Loucy (cell line): Measurements from ENCODE around the gene ZFAND3.

Source experiments
- EZH2phosphoT487 ChIP-seq: fragments of 200-600 bp; IDR thresholded peaks from 2 replicates; pipeline ENCODE4 v1.6.1; 2018; ENCODE audit warnings: antibody characterized with exemption, mild to moderate bottlenecking, moderate library complexity, borderline replicate concordance
- TF ChIP-seq, protein P1 (sequence below): fragments of 200-600 bp; sonication (generic); conservative IDR thresholded peaks from 2 replicates; pipeline ENCODE4 v1.5.1; 2014; ENCODE audit warnings: mild to moderate bottlenecking, antibody characterized with exemption, low read length

DNA sequence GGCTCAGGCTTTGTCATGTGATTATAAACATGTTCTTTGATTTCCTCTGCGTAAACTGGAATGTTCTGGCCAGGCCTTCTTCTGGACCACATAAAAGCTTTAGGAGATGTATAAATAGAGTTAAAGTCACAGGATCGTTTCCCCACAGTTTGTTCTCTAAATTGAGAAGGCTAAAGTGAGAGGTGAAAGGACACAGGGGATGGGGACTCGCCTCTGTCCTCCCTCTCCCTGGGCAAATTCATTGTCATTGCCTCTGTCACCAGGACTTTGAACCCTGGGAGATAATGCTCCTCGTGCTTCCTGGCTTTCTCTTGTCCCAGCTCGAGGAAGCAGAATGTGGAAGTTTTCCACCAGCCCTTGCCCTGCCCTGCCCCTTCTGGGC, 20.3 kb upstream of the ZFAND3 start:
- TF ChIP-seq, protein P1, sequence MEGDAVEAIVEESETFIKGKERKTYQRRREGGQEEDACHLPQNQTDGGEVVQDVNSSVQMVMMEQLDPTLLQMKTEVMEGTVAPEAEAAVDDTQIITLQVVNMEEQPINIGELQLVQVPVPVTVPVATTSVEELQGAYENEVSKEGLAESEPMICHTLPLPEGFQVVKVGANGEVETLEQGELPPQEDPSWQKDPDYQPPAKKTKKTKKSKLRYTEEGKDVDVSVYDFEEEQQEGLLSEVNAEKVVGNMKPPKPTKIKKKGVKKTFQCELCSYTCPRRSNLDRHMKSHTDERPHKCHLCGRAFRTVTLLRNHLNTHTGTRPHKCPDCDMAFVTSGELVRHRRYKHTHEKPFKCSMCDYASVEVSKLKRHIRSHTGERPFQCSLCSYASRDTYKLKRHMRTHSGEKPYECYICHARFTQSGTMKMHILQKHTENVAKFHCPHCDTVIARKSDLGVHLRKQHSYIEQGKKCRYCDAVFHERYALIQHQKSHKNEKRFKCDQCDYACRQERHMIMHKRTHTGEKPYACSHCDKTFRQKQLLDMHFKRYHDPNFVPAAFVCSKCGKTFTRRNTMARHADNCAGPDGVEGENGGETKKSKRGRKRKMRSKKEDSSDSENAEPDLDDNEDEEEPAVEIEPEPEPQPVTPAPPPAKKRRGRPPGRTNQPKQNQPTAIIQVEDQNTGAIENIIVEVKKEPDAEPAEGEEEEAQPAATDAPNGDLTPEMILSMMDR, result no peak
- TF ChIP-seq EZH2phosphoT487, result no peak
